ENCODE results near the gene MYBPC2.

Gene MYBPC2

DNA sequence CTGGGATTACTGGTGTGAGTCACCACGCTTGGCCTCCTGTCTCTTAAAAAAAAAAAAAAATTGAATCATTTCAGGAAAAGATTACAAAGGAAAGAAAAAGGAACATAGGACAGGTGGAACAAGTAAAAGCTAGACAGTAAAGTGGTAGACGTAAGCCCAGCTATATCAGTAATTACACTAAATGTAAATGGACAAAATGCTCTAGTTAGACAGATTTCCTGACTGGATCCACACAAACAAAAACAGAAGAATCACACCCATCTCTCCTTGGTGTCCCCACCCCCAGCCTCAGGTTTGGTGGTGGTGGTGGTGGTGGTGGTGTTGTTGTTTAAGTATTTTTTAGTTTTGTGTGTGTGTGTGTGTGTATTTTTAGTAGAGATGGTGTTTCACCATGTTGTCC lies 20.3 kb upstream of the MYBPC2 start:
- no peak overlapping the region for H3K4me3 ChIP-seq (replicated peaks in 1 of 2; ENCODE audit: low read depth in 2 of 2, low read length in 2 of 2)
- TF ChIP-seq, protein P1, sequence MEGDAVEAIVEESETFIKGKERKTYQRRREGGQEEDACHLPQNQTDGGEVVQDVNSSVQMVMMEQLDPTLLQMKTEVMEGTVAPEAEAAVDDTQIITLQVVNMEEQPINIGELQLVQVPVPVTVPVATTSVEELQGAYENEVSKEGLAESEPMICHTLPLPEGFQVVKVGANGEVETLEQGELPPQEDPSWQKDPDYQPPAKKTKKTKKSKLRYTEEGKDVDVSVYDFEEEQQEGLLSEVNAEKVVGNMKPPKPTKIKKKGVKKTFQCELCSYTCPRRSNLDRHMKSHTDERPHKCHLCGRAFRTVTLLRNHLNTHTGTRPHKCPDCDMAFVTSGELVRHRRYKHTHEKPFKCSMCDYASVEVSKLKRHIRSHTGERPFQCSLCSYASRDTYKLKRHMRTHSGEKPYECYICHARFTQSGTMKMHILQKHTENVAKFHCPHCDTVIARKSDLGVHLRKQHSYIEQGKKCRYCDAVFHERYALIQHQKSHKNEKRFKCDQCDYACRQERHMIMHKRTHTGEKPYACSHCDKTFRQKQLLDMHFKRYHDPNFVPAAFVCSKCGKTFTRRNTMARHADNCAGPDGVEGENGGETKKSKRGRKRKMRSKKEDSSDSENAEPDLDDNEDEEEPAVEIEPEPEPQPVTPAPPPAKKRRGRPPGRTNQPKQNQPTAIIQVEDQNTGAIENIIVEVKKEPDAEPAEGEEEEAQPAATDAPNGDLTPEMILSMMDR (IDR thresholded peaks at IDR 0.05; ENCODE audit: low read depth, low read length): no peak
- DNase-seq (ENCODE audit: low read depth in 2 of 2): no peak

DNA sequence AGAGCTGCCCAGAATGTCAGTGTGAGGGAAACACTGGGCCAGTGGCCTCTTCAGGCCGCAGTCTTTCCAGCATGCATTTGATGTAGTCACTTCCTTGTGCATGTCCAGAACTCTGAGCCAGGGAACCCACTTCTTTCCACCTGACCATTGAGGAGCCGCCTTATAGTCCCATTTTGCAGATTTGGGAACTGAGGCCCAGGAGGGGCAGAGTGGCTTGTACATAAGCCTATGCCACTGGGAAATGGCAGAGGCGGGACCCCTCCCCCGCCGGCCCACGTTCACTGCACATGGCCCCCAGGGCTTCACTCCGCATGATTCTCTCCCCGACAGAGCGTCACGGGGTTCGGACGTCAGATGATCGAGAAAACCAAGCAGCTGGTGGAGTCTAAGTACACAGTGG lies 19.6 kb upstream of the MYBPC2 start:
- no peak overlapping the region for H3K4me3 ChIP-seq (replicated peaks in 1 of 2; ENCODE audit: low read depth in 2 of 2, low read length in 2 of 2)
- TF ChIP-seq, protein P1 (IDR thresholded peaks at IDR 0.05; ENCODE audit: low read depth, low read length): no peak
- no peak for DNase-seq (ENCODE audit: low read depth in 2 of 2)

DNA sequence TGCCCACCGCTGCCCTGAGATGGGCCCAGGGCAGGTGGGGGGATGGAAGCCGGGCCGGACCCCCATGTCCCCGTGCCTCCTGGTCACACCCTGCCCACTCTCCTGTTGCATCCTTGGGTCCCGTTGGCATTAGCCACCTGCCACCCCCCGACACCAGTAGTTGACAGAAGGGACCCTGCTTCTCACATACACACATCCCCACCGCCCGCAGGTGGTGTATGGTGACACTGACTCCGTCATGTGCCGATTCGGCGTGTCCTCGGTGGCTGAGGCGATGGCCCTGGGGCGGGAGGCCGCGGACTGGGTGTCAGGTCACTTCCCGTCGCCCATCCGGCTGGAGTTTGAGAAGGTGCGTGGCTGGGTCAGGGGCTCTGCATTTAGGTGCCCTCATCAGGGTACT lies 19.2 kb upstream of the MYBPC2 start:
- TF ChIP-seq, protein P1 (IDR thresholded peaks at IDR 0.05; ENCODE audit: low read depth, low read length): no peak
- no peak overlapping the region for H3K4me3 ChIP-seq (replicated peaks in 1 of 2; ENCODE audit: low read depth in 2 of 2, low read length in 2 of 2)
- DNase-seq (ENCODE audit: low read depth in 2 of 2): no peak

DNA sequence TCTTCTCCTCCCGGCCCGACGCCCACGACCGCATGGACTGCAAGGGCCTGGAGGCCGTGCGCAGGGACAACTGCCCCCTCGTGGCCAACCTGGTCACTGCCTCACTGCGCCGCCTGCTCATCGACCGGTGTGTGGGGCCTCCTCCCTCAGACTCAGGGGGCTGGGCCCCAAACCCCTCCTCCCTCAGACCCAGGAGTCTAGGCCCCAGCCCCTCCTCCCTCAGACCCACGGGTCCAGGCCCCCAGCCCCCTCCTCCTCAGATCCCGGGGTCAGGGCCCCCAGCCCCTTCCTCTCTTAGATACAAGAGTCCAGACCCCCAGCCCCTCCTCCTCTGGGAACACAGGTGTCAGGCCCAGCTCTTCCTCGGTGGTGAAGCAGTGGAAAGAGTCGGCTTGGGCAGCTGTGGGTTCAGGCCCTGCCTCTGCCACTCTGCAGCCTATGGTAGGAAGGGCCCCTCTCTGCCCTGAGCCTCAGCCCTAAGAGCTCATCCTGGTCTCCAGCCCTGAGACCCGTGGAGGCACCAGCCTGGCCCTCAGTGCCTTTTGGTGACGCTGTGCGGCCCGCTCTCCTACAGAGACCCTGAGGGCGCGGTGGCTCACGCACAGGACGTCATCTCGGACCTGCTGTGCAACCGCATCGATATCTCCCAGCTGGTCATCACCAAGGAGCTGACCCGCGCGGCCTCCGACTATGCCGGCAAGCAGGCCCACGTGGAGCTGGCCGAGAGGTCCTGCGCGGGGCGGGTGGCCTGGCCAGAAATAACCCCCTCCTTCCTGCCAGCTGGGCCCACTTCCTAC lies 17.6 kb upstream of the MYBPC2 start:
- TF ChIP-seq, protein P1 (IDR thresholded peaks at IDR 0.05; ENCODE audit: low read depth, low read length): peak; percentile 95
- H3K4me3 ChIP-seq (replicated peaks in 1 of 2; ENCODE audit: low read depth in 2 of 2, low read length in 2 of 2): no peak overlapping the region
- DNase-seq (ENCODE audit: low read depth in 2 of 2): peak; percentile 69 to 76

DNA sequence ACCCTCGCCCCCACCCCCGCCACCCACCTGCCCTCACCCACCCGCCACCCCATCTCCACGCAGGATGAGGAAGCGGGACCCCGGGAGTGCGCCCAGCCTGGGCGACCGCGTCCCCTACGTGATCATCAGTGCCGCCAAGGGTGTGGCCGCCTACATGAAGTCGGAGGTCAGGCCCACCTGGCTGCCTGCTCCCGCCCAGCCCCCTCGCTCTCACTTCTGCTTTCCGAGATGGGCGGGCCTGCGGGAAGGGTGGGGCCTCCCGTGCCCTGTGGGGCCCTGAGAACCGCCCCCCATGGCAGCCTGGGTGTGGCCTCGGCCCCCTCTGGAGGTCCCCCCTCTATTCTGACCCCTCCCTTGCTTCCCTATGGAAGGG lies 17.0 kb upstream of the MYBPC2 start:
- TF ChIP-seq, protein P1 (IDR thresholded peaks at IDR 0.05; ENCODE audit: low read depth, low read length): no peak
- no peak for DNase-seq (ENCODE audit: low read depth in 2 of 2)
- H3K4me3 ChIP-seq (replicated peaks in 1 of 2; ENCODE audit: low read depth in 2 of 2, low read length in 2 of 2): no peak overlapping the region

DNA sequence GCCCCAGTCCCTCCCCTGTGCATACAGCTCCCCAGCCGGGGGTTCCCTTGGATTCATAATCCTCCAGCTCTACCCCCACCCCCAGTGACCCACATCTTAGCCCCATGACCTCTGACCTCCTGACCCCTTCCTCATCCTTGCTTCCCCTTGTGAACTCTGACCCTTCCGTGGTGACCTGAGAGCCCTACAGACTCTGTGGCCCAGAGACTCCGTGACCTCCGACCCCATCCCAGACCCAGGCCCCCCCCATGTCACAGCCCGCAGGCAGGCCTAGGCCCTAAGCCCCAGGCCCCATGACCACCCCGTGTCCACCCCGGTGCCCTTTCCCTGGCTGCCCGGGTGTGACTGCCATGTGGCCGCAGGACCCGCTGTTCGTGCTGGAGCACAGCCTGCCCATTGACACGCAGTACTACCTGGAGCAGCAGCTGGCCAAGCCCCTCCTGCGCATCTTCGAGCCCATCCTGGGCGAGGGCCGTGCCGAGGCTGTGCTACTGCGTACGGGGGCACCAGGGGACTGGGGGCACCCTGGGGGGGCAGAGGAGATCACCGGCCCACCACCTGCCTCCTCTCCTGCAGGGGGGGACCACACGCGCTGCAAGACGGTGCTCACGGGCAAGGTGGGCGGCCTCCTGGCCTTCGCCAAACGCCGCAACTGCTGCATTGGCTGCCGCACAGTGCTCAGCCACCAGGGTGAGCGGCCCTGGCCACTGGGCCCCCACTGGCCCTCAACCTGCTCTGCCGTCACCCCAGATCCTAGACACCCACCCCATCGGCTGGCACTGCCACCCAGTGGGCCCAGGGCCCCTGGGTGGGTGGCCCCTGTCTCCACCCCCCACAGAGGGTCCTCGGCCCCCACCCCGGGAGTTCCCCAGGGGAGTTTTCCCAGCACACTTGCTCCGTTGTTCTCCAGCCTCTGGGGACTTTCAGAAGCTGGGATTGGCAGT lies 16.4 kb upstream of the MYBPC2 start:
- H3K4me3 ChIP-seq (replicated peaks in 1 of 2; ENCODE audit: low read depth in 2 of 2, low read length in 2 of 2): no peak overlapping the region
- TF ChIP-seq, protein P1 (IDR thresholded peaks at IDR 0.05; ENCODE audit: low read depth, low read length): no peak

More for the DNA sequence above, 16.4 kb upstream of the MYBPC2 start:
- DNase-seq (ENCODE audit: low read depth in 2 of 2): no peak
